K562 (cell line): Measurements from ENCODE around the gene ZNF544. TPM values are rescaled to one million over a fixed set of nuclear protein-coding genes. Genes with fewer than 3 reads are reported as not detected.

Source experiments
- ATAC-seq: fragments of 200-7000 bp; cut with Tn5 transposase; 3 replicates; pipeline ENCODE4 v1.9.1; 2020; ENCODE audit warnings: moderate library complexity
- BruUV-seq: library from RNA; stranded (reverse); fragments of 400-500 nt; replicated peaks from 2 replicates; lab custom pipeline; 2021; lab: Mats Ljungman, UMichigan
- CTCF ChIA-PET: fragments of 300-600 bp; formaldehyde crosslinking; extraction: SDS; loops from one replicate; lab custom pipeline; 2021; ENCODE audit warnings: low intra/inter-chr PET ratio; lab: Yijun Ruan, JAX
- POLR2A ChIA-PET: fragments of 300-600, 350-650 bp; sonication (Branson Sonifier 250); formaldehyde crosslinking; extraction: SDS; loops from one replicate; lab custom pipeline; 2021; ENCODE audit warnings: antibody characterized with exemption, inconsistent platforms; lab: Yijun Ruan, JAX
- DNase-seq, 4 experiments: peaks; one replicate each; pipeline versions ENCODE4 v3.0.0 to v3.0.0-alpha.2; 2011 to 2018; ENCODE audit warnings: low spot score in 3 of 4, mixed read lengths in 3 of 4; ENCODE audit errors: extremely low read depth in 1 of 4
- FAIRE-seq: peaks from 2 replicates; lab custom pipeline; 2011; peaks lifted over from hg19 to GRCh38; lab: Jason Lieb, UNC
- H2AFZ ChIP-seq: 2 replicates; pipeline ENCODE4 v1.6.0; 2011; ENCODE audit warnings: low read depth, low read length, control low read depth, inconsistent platforms
- H3K27ac ChIP-seq: fragments of 200-600 bp; 3 replicates; pipeline ENCODE4 v1.8.0; 2011; ENCODE audit warnings: low read depth, mild to moderate bottlenecking, control low read depth, inconsistent platforms, low read length, moderate library complexity, mixed read lengths; ENCODE audit errors: extremely low read depth
- H3K27me3 ChIP-seq, 2 experiments: fragments of 300-600 bp in 1 of 2; 2 replicates in 1 of 2; 3 replicates in 1 of 2; pipeline versions ENCODE4 v1.6.0 to v1.8.0; 2011; ENCODE audit warnings: inconsistent platforms in 2 of 2, low read length in 2 of 2, mild to moderate bottlenecking in 1 of 2, mixed read lengths in 1 of 2, moderate library complexity in 1 of 2; ENCODE audit not compliant: control insufficient read depth in 2 of 2, insufficient read depth in 2 of 2
- H3K36me3 ChIP-seq: fragments of 300-600 bp; 3 replicates; pipeline ENCODE4 v1.8.0; 2011; ENCODE audit warnings: mild to moderate bottlenecking, low read length, inconsistent platforms; ENCODE audit not compliant: control insufficient read depth, insufficient read depth
- H3K4me1 ChIP-seq, 2 experiments: fragments of 200-600 bp in 1 of 2; replicated peaks in 1 of 2; 2 replicates in 1 of 2; 3 replicates in 1 of 2; pipeline versions ENCODE4 v1.5.1 to v1.8.0; 2011; ENCODE audit warnings: inconsistent platforms in 2 of 2, low read length in 2 of 2, mild to moderate bottlenecking in 1 of 2, mixed read lengths in 1 of 2, moderate library complexity in 1 of 2; ENCODE audit not compliant: control insufficient read depth in 2 of 2, insufficient read depth in 2 of 2
- H3K4me2 ChIP-seq: 2 replicates; pipeline ENCODE4 v1.6.1; 2011; ENCODE audit warnings: low read length, control low read depth, inconsistent platforms, mixed read lengths; ENCODE audit not compliant: insufficient read depth
- H3K4me3 ChIP-seq: fragments of 200-600 bp; sonication (generic), shearing (Covaris generic); 2 replicates; pipeline ENCODE4 v1.5.1; 2016; ENCODE audit warnings: control low read depth, inconsistent platforms
- H3K79me2 ChIP-seq: fragments of 200-600 bp; 3 replicates; pipeline ENCODE4 v1.8.0; 2011; ENCODE audit warnings: low read length, inconsistent platforms; ENCODE audit not compliant: control insufficient read depth, insufficient read depth
- H3K9ac ChIP-seq, 2 experiments: 2 replicates each; pipeline versions ENCODE4 v1.6.0 to v1.6.1; 2011; ENCODE audit warnings: low read depth in 2 of 2, low read length in 2 of 2, control low read depth in 1 of 2, inconsistent platforms in 1 of 2, mild to moderate bottlenecking in 1 of 2, mixed read lengths in 1 of 2; ENCODE audit not compliant: insufficient read depth in 1 of 2
- H3K9me1 ChIP-seq: one replicate; pipeline ENCODE4 v1.6.0; 2011; ENCODE audit warnings: inconsistent platforms, mild to moderate bottlenecking, low read length, moderate library complexity; ENCODE audit not compliant: control insufficient read depth, insufficient read depth
- H3K9me3 ChIP-seq: replicated peaks from 2 replicates; pipeline ENCODE4 v1.5.1; 2011; ENCODE audit warnings: low read depth, low read length, inconsistent platforms; ENCODE audit not compliant: control insufficient read depth, insufficient read depth
- H4K20me1 ChIP-seq: replicated peaks from 2 replicates; pipeline ENCODE4 v1.6.1; 2011; ENCODE audit warnings: low read length, inconsistent platforms, mixed read lengths; ENCODE audit not compliant: control insufficient read depth, insufficient read depth
- HIVEP1 ChIP-seq: fragments of 250-450 bp; sonication (Bioruptor Pico); IDR thresholded peaks from 2 replicates; pipeline ENCODE4 v1.4.0; 2020; ENCODE audit warnings: mild to moderate bottlenecking
- MEIS2 ChIP-seq: fragments of 450-650 bp; IDR thresholded peaks from 2 replicates; pipeline ENCODE4 v1.6.1; 2014; ENCODE audit warnings: mild to moderate bottlenecking; ENCODE audit not compliant: partially characterized antibody
- NFXL1 ChIP-seq: fragments of 450-650 bp; formaldehyde crosslinking; IDR thresholded peaks from 2 replicates; pipeline ENCODE4 v1.4.0; 2021; ENCODE audit warnings: mild to moderate bottlenecking
- RBM14 ChIP-seq: fragments of 200-400 bp; formaldehyde crosslinking; IDR thresholded peaks from 2 replicates; pipeline ENCODE4 v1.6.1; 2018; ENCODE audit warnings: low read depth, mild to moderate bottlenecking, low read length, moderate library complexity, borderline replicate concordance; ENCODE audit not compliant: insufficient read depth
- RNF219 ChIP-seq: fragments of 250-450 bp; sonication (Bioruptor Pico); IDR thresholded peaks from 2 replicates; pipeline ENCODE4 v1.5.0; 2022; ENCODE audit warnings: mild to moderate bottlenecking
- SMAD2 ChIP-seq: fragments of 150-350 bp; IDR thresholded peaks from 2 replicates; pipeline ENCODE4 v1.6.1; 2014; ENCODE audit warnings: low read depth, mild to moderate bottlenecking, low read length
- TARDBP ChIP-seq: fragments of 450-650 bp; IDR thresholded peaks from 2 replicates; pipeline ENCODE4 v1.6.1; 2016
- ZNF274 ChIP-seq: IDR thresholded peaks from 2 replicates; pipeline ENCODE4 v1.6.1; 2011; ENCODE audit warnings: low read depth, mild to moderate bottlenecking, low read length, moderate library complexity, borderline replicate concordance
- ZNF695 ChIP-seq: fragments of 450-650 bp; formaldehyde crosslinking; IDR thresholded peaks from 2 replicates; pipeline ENCODE4 v1.4.0; 2020; ENCODE audit warnings: mild to moderate bottlenecking, moderate library complexity
- WGBS: fragments of 100-300 bp; shearing (Covaris generic); methylation state at CpG from one replicate; pipeline ENCODE4 v1.1.6; 2016; ENCODE audit warnings: low coverage, mixed read lengths; ENCODE audit not compliant: insufficient coverage; ENCODE audit errors: missing lambda C conversion rate; 5-methylcytosine and 5-hydroxymethylcytosine counted together
- in situ Hi-C: fragments of 300-500 bp; cut with MboI; formaldehyde crosslinking; loops from 4 replicates; pipeline ENCODE4 v1.15.0; 2018; ENCODE audit warnings: inconsistent platforms, mixed read lengths
- intact Hi-C: fragments of 100-400 bp; cut with micrococcal nuclease; formaldehyde crosslinking; loops from 2 replicates; pipeline ENCODE4 v1.14.2; 2022
- polyA plus RNA-seq, 8 experiments: library from polyadenylated mRNA; depleted of rRNA in 4 of 8; stranded (reverse) in 5 of 8; unstranded in 3 of 8; fragments of >200 nt; fragmentation: Nextera tagmentation in 2 of 8; fragmentation: Illumina TruSeq in 1 of 8; extraction: Ambion mirVana in 2 of 8; extraction: Trizol in 1 of 8; gene quantifications; 2 replicates each; pipeline versions ENCODE4 v1.2.1 to v1.2.3, GENCODE V29; 2011 to 2014; ENCODE audit warnings: inconsistent platforms in 1 of 8, missing spikeins in 1 of 8
- total RNA-seq, 7 experiments: library from RNA; depleted of rRNA in 6 of 7; stranded (reverse); fragments of >200 nt in 6 of 7; fragmentation: Illumina TruSeq in 2 of 7; extraction: Trizol in 2 of 7; gene quantifications; 2 replicates each; pipeline versions ENCODE4 v1.2.1 to v1.2.3, GENCODE V29; 2011 to 2021; ENCODE audit warnings: low replicate concordance in 1 of 7
- TF ChIP-seq, protein P1 (sequence below): fragments of 250-450 bp; sonication (Bioruptor Pico); IDR thresholded peaks from 2 replicates; pipeline ENCODE4 v1.5.0; 2021; ENCODE audit warnings: mild to moderate bottlenecking, moderate library complexity

Gene ZNF544
- total and polyA plus RNA-seq, 9 of the 15 experiments (the other 6 are each of a cell fraction or from before 2014, with no cell fraction given): 23.6 to 59.0 (median 41.4) TPM

DNA sequence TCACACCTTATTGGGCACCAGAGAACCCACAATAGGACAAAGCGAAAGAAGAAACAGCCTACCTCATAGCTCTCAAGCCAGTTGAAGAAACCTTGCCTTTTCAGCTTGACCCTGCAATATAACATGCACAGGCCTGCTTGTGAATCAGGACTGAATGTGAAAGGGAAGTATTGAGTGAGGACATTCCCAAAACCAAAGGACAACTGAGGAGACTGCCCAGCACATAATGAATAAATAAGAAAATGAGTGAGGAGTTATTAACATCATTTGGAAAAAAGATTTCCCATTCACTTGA is 15.7 kb upstream of the ZNF544 start:
- Histone ChIP-seq H3K27ac (no peak overlapping the region), H3K4me2 (no peak overlapping the region), H3K79me2 (no peaks in the 10 kb centered on the region), H3K27me3 (no peaks in the 10 kb centered on the region), H3K9me3 (peaks cover 30% of the 10 kb centered on the region), H3K4me1 (peaks cover 0 to 10% of the 10 kb centered on the region in 2 experiments; a peak in 1 of 5 replicates), H3K9ac (no peak overlapping the region), H3K4me3 (no peak overlapping the region), H4K20me1 (no peaks in the 10 kb centered on the region), H3K36me3 (peaks cover 57% of the 10 kb centered on the region), H2AFZ (no peak overlapping the region), H3K9me1 (no peaks in the 10 kb centered on the region)
- no peak for TF ChIP-seq NFXL1 (CRISPR knock-in tag)
- no peak for TF ChIP-seq HIVEP1
- no peak for TF ChIP-seq MEIS2
- peak; percentile 56; the same call in 1 of the 2 replicates for TF ChIP-seq ZNF274
- no peak for TF ChIP-seq SMAD2
- TF ChIP-seq TARDBP: no peak
- TF ChIP-seq ZNF695 (CRISPR knock-in tag): no peak
- in situ Hi-C loops (no loop called here), intact Hi-C loops (no loop called here)
- ATAC-seq (no peak; the same call in 2 of the 3 replicates), DNase-seq (no peak), FAIRE-seq (no peak)
- ChIA-PET POLR2A (interaction anchor here (1.4 to 2.4 kb wide), 2 partner anchors 11 kb away, joined by 4 to 11 read pairs; no protein-coding TSS in a partner anchor), CTCF (no interaction called here)
- WGBS: 93% methylated on average over 1 of the region's 1 CpG
- BruUV-seq: no TSS peak

GRCh38 chr19:58217069-58217481 is 11.6 kb upstream of the ZNF544 start:
- H3K4me2 ChIP-seq: no peak overlapping the region
- no peaks in the 10 kb centered on the region for H3K27me3 ChIP-seq
- POLR2A ChIA-PET: no interaction called here
- peaks cover 17% of the 10 kb centered on the region for H3K9me3 ChIP-seq
- H3K4me1 ChIP-seq: peaks cover 0 to 11% of the 10 kb centered on the region in 2 experiments; a peak in 1 of 5 replicates
- intact Hi-C loops: no loop called here
- no peak overlapping the region for H3K4me3 ChIP-seq
- no TSS peak for BruUV-seq
- no peak for FAIRE-seq
- H2AFZ ChIP-seq: no peak overlapping the region
- H3K36me3 ChIP-seq: peaks cover 18% of the 10 kb centered on the region
- H3K27ac ChIP-seq: no peak overlapping the region
- DNase-seq: no peak
- ATAC-seq: no peak
- in situ Hi-C loops: no loop called here
- CTCF ChIA-PET: interaction anchor here (0.7 kb wide), 1 partner anchor 303 kb away, joined by 3 read pairs; no protein-coding TSS in a partner anchor
- 77% methylated on average over 18 of the region's 34 CpGs for WGBS
- no peaks in the 10 kb centered on the region for H4K20me1 ChIP-seq
- no peak overlapping the region for H3K9ac ChIP-seq
- H3K9me1 ChIP-seq: no peaks in the 10 kb centered on the region
- H3K79me2 ChIP-seq: no peaks in the 10 kb centered on the region
- TF ChIP-seq ZNF274: 0 out of 2 replicates have a peak, but pooled peaks have one; percentile 24
- TF ChIP-seq RBM14: 0 out of 2 replicates have a peak, but pooled peaks have one; percentile 42
- no peak for TF ChIP-seq RNF219 (CRISPR knock-in tag)
- TF ChIP-seq, protein P1, sequence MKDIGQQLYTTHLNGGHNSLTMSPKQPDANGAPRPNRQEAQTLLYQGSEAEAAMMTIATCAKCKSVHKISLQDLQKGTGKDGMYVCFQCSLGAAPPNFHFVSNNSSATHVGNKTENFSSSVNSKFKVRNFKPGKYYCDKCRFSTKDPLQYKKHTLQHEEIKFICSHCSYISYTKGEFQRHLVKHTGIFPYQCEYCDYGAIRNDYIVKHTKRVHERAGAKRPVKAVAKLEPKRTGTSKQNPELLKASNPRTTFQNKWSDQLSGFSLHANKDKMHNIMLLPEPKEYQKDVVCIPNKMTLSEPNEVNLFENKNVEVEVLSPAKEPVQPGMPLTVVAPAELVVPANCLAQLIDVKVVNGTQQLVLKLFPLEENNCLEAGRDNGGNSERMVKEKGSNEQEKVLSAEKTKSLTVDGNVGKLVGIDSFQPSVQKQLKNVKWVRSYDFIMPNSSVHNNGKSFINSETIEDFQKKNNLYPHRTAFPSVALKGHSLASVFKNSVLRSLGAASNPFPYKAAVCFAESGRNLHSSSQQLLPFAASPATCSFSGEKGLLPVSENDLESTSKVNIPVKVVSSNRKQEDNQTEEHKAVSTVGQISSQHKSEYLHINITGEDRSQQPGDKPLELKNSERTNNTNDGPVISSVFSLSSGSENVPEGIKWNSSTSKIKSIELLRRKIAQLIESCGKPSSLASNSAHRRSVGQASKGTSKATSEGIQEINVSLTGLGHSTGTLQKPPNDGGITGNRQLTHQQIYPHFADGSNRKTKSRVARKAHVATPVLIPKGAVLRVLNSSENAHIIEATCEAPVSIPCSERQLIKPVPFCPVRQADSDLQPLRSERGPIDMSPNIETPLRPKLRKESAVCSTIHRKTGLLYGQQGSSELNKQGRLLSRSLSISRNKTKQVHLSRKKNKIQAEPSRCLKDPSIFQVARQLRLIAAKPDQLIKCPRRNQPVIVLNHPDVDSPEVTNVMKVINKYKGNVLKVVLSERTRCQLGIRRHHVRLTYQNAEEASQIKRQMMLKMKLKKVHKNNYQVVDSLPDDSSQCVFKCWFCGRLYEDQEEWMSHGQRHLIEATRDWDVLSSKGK (CRISPR knock-in tag): no peak
